GM12872 (cell line): Measurements from ENCODE around the gene PLA2R1.

Experiments
- TF ChIP-seq, protein P1 (sequence below): IDR thresholded peaks from 3 replicates; pipeline ENCODE4 v1.5.1; 2011; ENCODE audit warnings: low read depth, mild to moderate bottlenecking, low read length, moderate library complexity; ENCODE audit not compliant: insufficient read depth

Gene PLA2R1

DNA sequence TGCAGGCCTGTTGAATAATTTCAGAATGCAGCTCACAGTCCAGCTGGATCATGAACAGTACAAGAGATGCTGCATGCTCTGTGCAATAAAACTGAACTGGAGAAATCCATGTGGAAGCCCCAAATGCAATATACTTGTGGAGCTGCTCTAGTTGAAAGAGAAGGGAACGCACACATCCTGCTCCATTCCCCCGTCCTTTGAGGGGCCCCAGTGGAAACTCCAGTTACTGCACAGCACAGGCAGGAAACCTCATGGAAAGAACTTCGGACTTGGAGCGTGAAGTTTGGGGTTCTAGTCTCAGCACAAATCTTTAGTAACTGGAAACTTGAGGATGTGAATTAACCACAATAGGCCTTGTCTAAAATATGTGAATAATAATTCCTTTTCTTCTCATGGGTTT is 73.2 kb downstream of the PLA2R1 start:
- TF ChIP-seq, protein P1, sequence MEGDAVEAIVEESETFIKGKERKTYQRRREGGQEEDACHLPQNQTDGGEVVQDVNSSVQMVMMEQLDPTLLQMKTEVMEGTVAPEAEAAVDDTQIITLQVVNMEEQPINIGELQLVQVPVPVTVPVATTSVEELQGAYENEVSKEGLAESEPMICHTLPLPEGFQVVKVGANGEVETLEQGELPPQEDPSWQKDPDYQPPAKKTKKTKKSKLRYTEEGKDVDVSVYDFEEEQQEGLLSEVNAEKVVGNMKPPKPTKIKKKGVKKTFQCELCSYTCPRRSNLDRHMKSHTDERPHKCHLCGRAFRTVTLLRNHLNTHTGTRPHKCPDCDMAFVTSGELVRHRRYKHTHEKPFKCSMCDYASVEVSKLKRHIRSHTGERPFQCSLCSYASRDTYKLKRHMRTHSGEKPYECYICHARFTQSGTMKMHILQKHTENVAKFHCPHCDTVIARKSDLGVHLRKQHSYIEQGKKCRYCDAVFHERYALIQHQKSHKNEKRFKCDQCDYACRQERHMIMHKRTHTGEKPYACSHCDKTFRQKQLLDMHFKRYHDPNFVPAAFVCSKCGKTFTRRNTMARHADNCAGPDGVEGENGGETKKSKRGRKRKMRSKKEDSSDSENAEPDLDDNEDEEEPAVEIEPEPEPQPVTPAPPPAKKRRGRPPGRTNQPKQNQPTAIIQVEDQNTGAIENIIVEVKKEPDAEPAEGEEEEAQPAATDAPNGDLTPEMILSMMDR: no peak

DNA sequence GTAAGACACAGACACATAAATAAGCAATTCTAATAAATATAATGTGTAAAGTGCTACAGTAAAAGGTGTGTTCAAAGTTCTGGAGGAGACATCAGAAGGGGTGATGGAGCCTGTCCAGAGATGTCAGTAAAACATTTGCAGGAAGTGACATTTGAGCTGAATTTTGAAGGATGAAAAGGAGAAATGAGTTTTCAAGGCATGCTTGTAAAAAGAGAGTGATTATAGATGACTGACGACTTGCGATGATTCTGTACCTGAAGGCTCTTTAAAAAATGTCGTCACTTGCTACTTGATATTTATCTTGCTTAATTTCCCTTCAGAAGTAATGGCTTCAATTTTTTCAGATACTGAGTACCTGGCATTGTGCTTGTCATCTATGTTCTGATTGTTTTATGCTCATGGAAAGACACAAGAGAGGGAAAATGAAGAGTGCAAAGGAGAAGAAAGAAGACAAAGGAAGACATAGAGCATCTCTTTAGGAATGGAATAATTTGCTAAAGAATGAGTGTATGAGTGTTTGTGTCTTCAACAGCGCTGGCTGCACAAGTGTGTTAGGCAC is 73.9 kb downstream of the PLA2R1 start:
- TF ChIP-seq, protein P1: no peak

- TF ChIP-seq, protein P1: no peak
Observed at GRCh38 chr2:159987181-159987580, 75.2 kb downstream of the PLA2R1 start.

- TF ChIP-seq, protein P1: no peak
Observed at GRCh38 chr2:159985656-159986055, 76.8 kb downstream of the PLA2R1 start.

DNA sequence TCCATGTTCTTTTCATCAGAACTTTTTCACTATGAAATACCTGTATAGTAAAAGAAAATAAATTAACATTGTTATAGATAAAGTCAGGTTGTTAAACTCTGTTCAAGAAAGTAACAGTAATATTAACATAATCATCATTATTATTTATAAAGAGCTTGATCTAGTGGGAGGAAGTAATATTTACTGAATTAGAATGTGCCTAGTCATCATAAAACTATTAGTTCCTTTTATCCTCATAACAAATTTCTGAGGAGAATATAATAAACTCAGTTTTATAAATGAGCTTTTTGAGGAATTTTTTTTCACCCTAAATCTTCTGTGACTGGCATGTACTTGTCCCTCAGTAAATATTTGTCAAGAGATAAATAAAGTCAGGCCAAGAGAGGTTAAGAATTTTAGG is 78.4 kb downstream of the PLA2R1 start:
- TF ChIP-seq, protein P1: no peak

GRCh38 chr2:159982842-159983785 is 79.3 kb downstream of the PLA2R1 start:
- TF ChIP-seq, protein P1: no peak

GRCh38 chr2:159982270-159982669 is 80.1 kb downstream of the PLA2R1 start:
- TF ChIP-seq, protein P1: no peak
